Lung (tissue), 12 donors: Measurements from ENCODE around the gene ETHE1. TPM values are rescaled to one million over a fixed set of nuclear protein-coding genes. Genes with fewer than 3 reads are reported as not detected.

Experiments used
- ATAC-seq: fragments of 200-7000 bp; cut with Tn5 transposase; one replicate; pipeline ENCODE4 v1.9.1; 2020; ENCODE audit warnings: moderate number of reproducible peaks; ENCODE audit not compliant: insufficient read depth, low FRiP score
- DNase-seq, 3 donors: peaks; one replicate each; pipeline ENCODE4 v3.0.0-alpha.2; 2013 to 2017
- H3K27ac ChIP-seq, 2 donors: one replicate each; pipeline ENCODE4 v1.5.1; 2013; ENCODE audit warnings: mild to moderate bottlenecking in 2 of 2, moderate library complexity in 2 of 2, control low read depth in 1 of 2, inconsistent platforms in 1 of 2, low read depth in 1 of 2, low read length in 1 of 2
- H3K27me3 ChIP-seq, 3 donors: one replicate each; pipeline ENCODE4 v1.5.1; 2013; ENCODE audit warnings: low read length in 2 of 3; ENCODE audit not compliant: control insufficient read depth in 3 of 3, insufficient read depth in 3 of 3
- H3K36me3 ChIP-seq, 4 donors: one replicate each; pipeline ENCODE4 v1.5.1; 2013; ENCODE audit warnings: low read length in 4 of 4, mild to moderate bottlenecking in 1 of 4, moderate library complexity in 1 of 4; ENCODE audit not compliant: control insufficient read depth in 4 of 4, insufficient read depth in 4 of 4
- H3K4me1 ChIP-seq, 5 donors: one replicate each; pipeline ENCODE4 v1.5.1; 2013; ENCODE audit warnings: low read length in 5 of 5, mild to moderate bottlenecking in 2 of 5, moderate library complexity in 1 of 5; ENCODE audit not compliant: control insufficient read depth in 5 of 5, insufficient read depth in 5 of 5
- H3K4me3 ChIP-seq: one replicate; pipeline ENCODE4 v1.5.1; 2013; ENCODE audit warnings: mild to moderate bottlenecking, control low read depth, moderate library complexity
- H3K9ac ChIP-seq, 2 donors: one replicate each; pipeline ENCODE4 v1.5.1; 2013; ENCODE audit warnings: low read length in 2 of 2, control low read depth in 1 of 2; ENCODE audit not compliant: insufficient read depth in 1 of 2
- H3K9me3 ChIP-seq, 4 donors: one replicate each; pipeline ENCODE4 v1.5.1; 2013; ENCODE audit warnings: low read length in 3 of 4, mild to moderate bottlenecking in 1 of 4, moderate library complexity in 1 of 4; ENCODE audit not compliant: control insufficient read depth in 4 of 4, insufficient read depth in 3 of 4
- CTCF ChIP-seq: IDR thresholded peaks from 2 replicates; pipeline ENCODE4 v1.5.1; 2012; ENCODE audit warnings: mild to moderate bottlenecking; ENCODE audit errors: control extremely low read depth, extremely low read depth
- WGBS, 2 donors: extraction: QIAGEN DNeasy Blood & Tissue Kit; methylation state at CpG; one replicate each; pipeline ENCODE4 v1.1.7; 2013; 5-methylcytosine and 5-hydroxymethylcytosine counted together
- polyA plus RNA-seq, 2 donors: library from polyadenylated mRNA; stranded (reverse); fragments of 200-250 nt; gene quantifications; one replicate each; pipeline ENCODE4 v1.2.1, GENCODE V29; 2013
- total RNA-seq, 2 donors: library from RNA; depleted of rRNA in 1 of 2; stranded (reverse); fragments of >200 nt in 1 of 2; gene quantifications; one replicate each; pipeline ENCODE4 v1.2.1, GENCODE V29; 2014 to 2021
- donor health status: control.
- donor health status: control.
- donor health status: Bipolar disorder and iron deficiency.
- donor health status: healthy.
- donor health status: DM: yes; HTN: yes; CAD: no.

Gene ETHE1
- total and polyA plus RNA-seq, 4 donors = 15.0 to 76.9 (median 37.5) TPM

GRCh38 chr19:43532962-43533545 is 6.1 kb upstream of the ETHE1 start, which contains the start of gene ZNF575:
Gene ZNF575 (plus strand): TSS chr19:43533188. CDS start chr19:43534423, 1,235 bp downstream.
- ATAC-seq = peak; percentile 76
- peak within 1 kb of the TSS in 1 of 2 donors; percentile 64 for H3K9ac ChIP-seq

GRCh38 chr19:43532571-43532961 is 5.6 kb upstream of the ETHE1 start:
- peak overlapping the region; percentile 18 for H3K4me3 ChIP-seq
- no peak for TF ChIP-seq CTCF
- H3K36me3 ChIP-seq = peaks cover 0 to 3% (median 1%) of the 10 kb centered on the region in 4 donors
- H3K9ac ChIP-seq = peak overlapping the region in 1 of 2 donors; percentile 8
- H3K4me1 ChIP-seq = peaks cover 0 to 30% (median 3%) of the 10 kb centered on the region in 5 donors
- peak overlapping the region; percentile 79 to 94 for H3K27ac ChIP-seq
- no peaks in the 10 kb centered on the region for H3K27me3 ChIP-seq
- 0 to 1% methylated on average over 16 of the region's 16 CpGs for WGBS, 2 donors
- ATAC-seq = no peak
- DNase-seq = no peak
- no peaks in the 10 kb centered on the region for H3K9me3 ChIP-seq

More at GRCh38 chr19:43532962-43533545, 6.1 kb upstream of the ETHE1 start, which contains the start of gene ZNF575:
- DNase-seq = peak; percentile 97 to 99 (median 99)
- Histone ChIP-seq H3K9me3 (no peaks in the 10 kb centered on the region), H3K27ac (peak within 1 kb of the TSS; percentile 79 to 94), H3K4me3 (peak within 1 kb of the TSS; percentile 34), H3K27me3 (no peaks in the 10 kb centered on the region), H3K4me1 (peaks cover 0 to 26% (median 0%) of the 10 kb centered on the region in 5 donors), H3K36me3 (peaks cover 0 to 8% (median 2%) of the 10 kb centered on the region in 4 donors)
- 1% methylated on average over 47 of the region's 47 CpGs for WGBS, 2 donors
- no peak for TF ChIP-seq CTCF

GRCh38 chr19:43527860-43528622 is 1.0 kb upstream of the ETHE1 start:
- no peaks in the 10 kb centered on the region for H3K36me3 ChIP-seq
- H3K4me1 ChIP-seq = peaks cover 0 to 33% (median 6%) of the 10 kb centered on the region in 5 donors
- H3K27ac ChIP-seq = peak overlapping the region in 1 of 2 donors; percentile 58
- no peak overlapping the region for H3K9ac ChIP-seq
- no peak for TF ChIP-seq CTCF
- no peaks in the 10 kb centered on the region for H3K27me3 ChIP-seq
- H3K9me3 ChIP-seq = no peaks in the 10 kb centered on the region
- no peak overlapping the region for H3K4me3 ChIP-seq
- peak in 2 of 3 donors; percentile 54 to 61 for DNase-seq
- no peak for ATAC-seq
- 46 to 65% methylated on average over 13 of the region's 13 CpGs for WGBS, 2 donors
